ENCODE results near the gene ZNF682.
A peak's percentile ranks its signal among the peaks of the same experiment; 100 is the strongest.
"Not testable (repeated sequence)": the region's sequence is repeated elsewhere in the genome, so short reads cannot be mapped to it uniquely, and the experiment has no call there.

The ZNF682 gene

GRCh38 chr19:19966862-19967261, 72.4 kb downstream of the ZNF682 start:
- no peak for DNase-seq

DNA sequence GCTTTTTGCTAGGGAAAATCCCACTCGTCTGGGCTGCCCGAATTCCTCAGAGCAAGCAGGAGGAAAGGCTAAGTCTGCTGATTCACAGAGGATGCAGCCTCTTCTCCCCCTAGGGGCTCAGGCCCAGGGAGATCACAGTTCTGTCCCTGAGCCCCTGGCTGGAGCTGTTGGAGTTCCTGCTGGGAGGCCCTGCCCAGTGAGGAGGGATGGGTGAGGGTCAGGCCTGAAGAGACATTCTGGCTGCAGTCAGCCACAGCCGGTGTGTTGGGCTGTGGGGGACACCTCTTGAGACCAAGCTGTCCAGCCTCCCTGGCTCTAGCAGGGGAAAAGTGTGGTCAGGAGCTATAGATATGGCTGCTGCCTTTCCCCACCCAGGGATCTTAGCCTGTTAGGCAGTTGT, 73.2 kb downstream of the ZNF682 start:
- DNase-seq: not testable (repeated sequence)

DNA sequence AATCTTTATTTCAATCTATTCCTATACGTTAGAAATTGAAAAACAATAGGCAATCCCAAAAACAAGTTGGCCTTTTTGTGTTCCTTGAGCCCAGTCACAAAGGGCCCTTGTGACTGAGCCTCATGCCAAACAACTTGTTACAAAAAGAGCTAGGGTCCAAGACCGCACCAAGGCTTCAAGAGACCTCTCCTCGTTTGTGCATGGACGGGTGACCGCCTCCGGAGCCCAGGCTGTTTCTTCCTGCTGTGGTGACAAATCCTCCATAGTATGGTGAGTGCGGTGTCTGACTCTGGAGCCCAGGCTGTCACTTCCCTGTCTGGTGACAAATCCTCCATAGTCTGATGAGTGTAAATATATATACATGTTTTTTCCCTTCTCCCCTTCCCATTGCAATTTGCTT, 74.9 kb downstream of the ZNF682 start:
- DNase-seq: no peak

DNA sequence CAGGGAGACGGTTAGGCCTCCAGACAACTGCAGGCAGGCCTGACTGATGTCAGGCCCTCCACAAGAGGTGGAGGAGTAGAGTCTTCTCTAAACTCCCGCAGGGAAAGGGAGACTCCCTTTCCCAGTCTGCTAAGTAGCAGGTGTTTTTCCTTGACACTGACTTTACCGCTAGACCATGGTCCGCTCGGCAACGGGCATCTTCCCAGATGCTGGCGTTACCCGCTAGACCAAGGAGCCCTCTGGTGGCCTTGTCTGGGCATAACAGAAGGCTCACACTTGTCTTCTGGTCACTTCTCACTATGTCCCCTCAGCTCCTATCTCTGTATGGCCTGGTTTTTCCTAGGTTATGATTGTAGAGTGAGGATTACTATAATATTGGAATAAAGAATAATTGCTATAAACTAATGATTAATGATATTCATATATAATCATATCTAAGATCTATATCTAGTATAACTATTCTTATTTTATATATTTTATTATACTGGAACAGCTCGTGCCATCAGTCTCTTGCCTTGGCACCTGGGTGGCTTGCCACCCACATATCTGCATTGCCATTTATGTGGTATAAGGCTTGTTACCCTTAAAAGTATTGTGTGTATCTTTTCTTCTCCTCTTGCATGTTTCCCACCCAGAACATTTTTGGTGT, 80.0 kb downstream of the ZNF682 start:
- peak; percentile 44 to 72 (median 66) for DNase-seq

DNA sequence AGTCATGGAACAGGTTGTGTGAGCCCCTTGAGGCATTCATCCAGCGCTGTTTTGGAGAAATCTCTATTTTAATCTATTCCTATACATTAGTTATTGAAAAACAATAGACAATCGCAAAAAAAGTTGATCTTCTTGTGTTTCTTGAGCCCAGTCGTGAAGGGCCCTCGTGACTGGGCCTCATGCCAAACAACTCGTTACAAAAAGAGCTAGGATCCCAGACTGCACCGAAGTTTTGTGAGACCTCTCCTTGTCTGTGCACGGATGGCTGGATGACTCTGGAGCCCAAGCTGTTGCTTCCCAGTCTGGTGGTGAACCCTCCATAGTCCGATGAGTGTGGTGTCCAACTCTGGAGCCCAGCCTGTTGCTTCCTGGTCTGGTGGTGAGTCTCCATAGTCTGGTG, 81.5 kb downstream of the ZNF682 start:
- not testable (repeated sequence) for DNase-seq

DNA sequence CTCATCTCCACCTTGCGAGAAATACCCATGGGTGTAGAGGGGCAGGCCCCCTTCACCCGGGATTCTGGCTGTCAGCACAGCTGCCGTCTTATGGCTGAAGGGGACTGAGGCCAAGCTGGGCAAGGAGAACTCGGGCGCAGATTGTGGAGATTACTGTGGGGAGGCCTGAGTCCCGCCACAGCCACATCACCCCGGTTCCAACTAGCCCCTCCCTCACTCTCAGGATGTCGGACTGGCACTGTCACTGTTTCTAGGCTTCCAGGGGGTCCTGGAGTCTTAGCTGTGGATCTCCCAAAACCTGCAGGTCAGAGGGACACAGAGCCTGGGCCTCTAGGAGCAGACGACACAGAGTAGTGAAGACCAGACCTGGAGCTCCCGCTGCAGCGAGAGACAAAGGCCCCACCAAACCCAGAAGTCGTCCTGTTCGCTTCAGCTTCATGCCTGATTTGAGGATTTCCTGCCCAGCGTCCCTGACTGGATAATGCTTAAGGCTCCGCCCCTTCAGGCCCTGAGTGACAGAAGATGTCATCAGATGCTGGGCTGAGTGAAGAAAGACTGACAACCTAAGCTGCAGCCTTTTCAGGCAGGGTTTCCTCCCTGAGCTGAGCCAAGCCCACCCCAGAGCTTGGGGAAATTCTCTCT, 82.8 kb downstream of the ZNF682 start:
- DNase-seq: no peak

- DNase-seq: no peak
Measured at GRCh38 chr19:19955208-19955607, 84.1 kb downstream of the ZNF682 start.
